ENCODE measurements around the gene NMRAL1. TPM values are rescaled to one million over a fixed set of nuclear protein-coding genes. Genes with fewer than 3 reads are reported as not detected.

The NMRAL1 gene
- polyA plus RNA-seq, 1 donor: 33.7 TPM

GRCh38 chr16:4471869-4472268 is 2.6 kb downstream of the NMRAL1 start:
- no peak for DNase-seq

- no peak for DNase-seq
These were observed 5.5 kb downstream of the NMRAL1 start for GRCh38 chr16:4468972-4469371.

GRCh38 chr16:4467916-4468315 is 6.5 kb downstream of the NMRAL1 start:
- no peak for DNase-seq

GRCh38 chr16:4465977-4466779 is 8.2 kb downstream of the NMRAL1 start:
- no peak for DNase-seq

GRCh38 chr16:4463522-4464163 is 10.8 kb downstream of the NMRAL1 start:
- DNase-seq: no peak

GRCh38 chr16:4461250-4462085 is 13.0 kb downstream of the NMRAL1 start:
- DNase-seq: no peak

GRCh38 chr16:4460936-4461249 is 13.5 kb downstream of the NMRAL1 start:
- DNase-seq: no peak

- no peak for DNase-seq
These were observed 18.5 kb downstream of the NMRAL1 start for GRCh38 chr16:4455951-4456350.

GRCh38 chr16:4455081-4455480 is 19.3 kb downstream of the NMRAL1 start:
- no peak for DNase-seq

GRCh38 chr16:4454623-4455022 is 19.8 kb downstream of the NMRAL1 start:
- peak; percentile 3 for DNase-seq

- no peak for DNase-seq
These were observed 21.8 kb downstream of the NMRAL1 start for GRCh38 chr16:4452674-4453073.

- no peak for DNase-seq
These were observed 23.4 kb downstream of the NMRAL1 start for GRCh38 chr16:4450931-4451519.

GRCh38 chr16:4450430-4450829 is 24.0 kb downstream of the NMRAL1 start:
- no peak for DNase-seq

- DNase-seq: no peak
These were observed 30.4 kb downstream of the NMRAL1 start for GRCh38 chr16:4443986-4444385.

- DNase-seq: no peak
These were observed 31.2 kb downstream of the NMRAL1 start for GRCh38 chr16:4443271-4443670.

- DNase-seq: no peak
These were observed 32.1 kb downstream of the NMRAL1 start for GRCh38 chr16:4442371-4442770.

- no peak for DNase-seq
These were observed 37.1 kb downstream of the NMRAL1 start for GRCh38 chr16:4437366-4437765.

- no peak for DNase-seq
These were observed 38.9 kb downstream of the NMRAL1 start for GRCh38 chr16:4435337-4436067.

GRCh38 chr16:4433914-4434787 is 40.3 kb downstream of the NMRAL1 start:
- DNase-seq: no peak

- no peak for DNase-seq
These were observed 41.2 kb downstream of the NMRAL1 start for GRCh38 chr16:4433228-4433627.

- DNase-seq: no peak
These were observed 43.4 kb downstream of the NMRAL1 start for GRCh38 chr16:4431023-4431422.

Measured in left kidney (tissue), 2 donors.